Calu3 (cell line): ENCODE data around the gene SERAC1. TPM values are rescaled to one million over a fixed set of nuclear protein-coding genes. Genes with fewer than 3 reads are reported as not detected.

Experiments
- BruUV-seq: library from RNA; stranded (reverse); fragments of 400-500 nt; replicated peaks from 2 replicates; lab custom pipeline; 2021; lab: Mats Ljungman, UMichigan
- CTCF ChIA-PET: fragments of 300-600 bp; sonication (Branson Sonifier 250); formaldehyde crosslinking; loops from one replicate; lab custom pipeline; 2022; ENCODE audit warnings: antibody characterized with exemption; lab: Charles Lee
- DNase-seq: peaks from one replicate; pipeline ENCODE4 v3.0.0; 2022
- H3K27ac Mint-ChIP-seq: one replicate; pipeline ENCODE4 v1.8.0; 2022; ENCODE audit warnings: mixed read lengths; ENCODE audit not compliant: unreplicated experiment
- H3K27me3 Mint-ChIP-seq: one replicate; pipeline ENCODE4 v1.8.0; 2022; ENCODE audit warnings: mixed read lengths; ENCODE audit not compliant: unreplicated experiment
- H3K36me3 Mint-ChIP-seq: one replicate; pipeline ENCODE4 v1.8.0; 2022; ENCODE audit warnings: mild to moderate bottlenecking, moderate library complexity, mixed read lengths; ENCODE audit not compliant: insufficient read depth, unreplicated experiment
- H3K4me1 Mint-ChIP-seq: one replicate; pipeline ENCODE4 v1.8.0; 2022; ENCODE audit warnings: mild to moderate bottlenecking, low read depth, mixed read lengths; ENCODE audit not compliant: unreplicated experiment
- H3K4me3 Mint-ChIP-seq: one replicate; pipeline ENCODE4 v1.8.0; 2022; ENCODE audit warnings: mild to moderate bottlenecking, low read depth, moderate library complexity, mixed read lengths; ENCODE audit not compliant: unreplicated experiment
- H3K9me3 Mint-ChIP-seq: one replicate; pipeline ENCODE4 v1.8.0; 2022; ENCODE audit warnings: low read depth, mixed read lengths; ENCODE audit not compliant: unreplicated experiment
- CTCF ChIP-seq: fragments of 200-600 bp; IDR thresholded peaks from one replicate; pipeline ENCODE4 v1.8.0; 2022; ENCODE audit warnings: antibody characterized with exemption; ENCODE audit not compliant: unreplicated experiment
- intact Hi-C: fragments of 100-400 bp; cut with micrococcal nuclease; formaldehyde crosslinking; loops from one replicate; pipeline ENCODE4 v1.10.0; 2022; ENCODE audit not compliant: unreplicated experiment
- total RNA-seq: library from RNA; stranded (reverse); gene quantifications from 2 replicates; pipeline ENCODE4 v1.2.3, GENCODE V29; 2022

SERAC1 gene
- total RNA-seq, 1 experiment from 2014 or later, result 5.5 TPM

- Mint-ChIP-seq H3K9me3 (no peaks in the 10 kb centered on the region), H3K27ac (no peak overlapping the region), H3K27me3 (no peaks in the 10 kb centered on the region), H3K4me1 (no peaks in the 10 kb centered on the region), H3K4me3 (no peak overlapping the region), H3K36me3 (peaks cover 44% of the 10 kb centered on the region)
- DNase-seq, result no peak
- TF ChIP-seq CTCF, result no peak
- CTCF ChIA-PET, result interaction anchor here (0.6 kb wide), 2 partner anchors 13 to 92 kb away, joined by 3 read pairs; no protein-coding TSS in a partner anchor
- BruUV-seq, result no TSS peak
- intact Hi-C loops, result no loop called here
Measured at GRCh38 chr6:158081657-158081935, 86.5 kb downstream of the SERAC1 start.

GRCh38 chr6:158080849-158081656 is 87.0 kb downstream of the SERAC1 start:
- TF ChIP-seq CTCF, result no peak
- no TSS peak for BruUV-seq
- intact Hi-C loops, result no loop called here
- H3K27ac Mint-ChIP-seq, result no peak overlapping the region
- DNase-seq, result no peak
- H3K4me1 Mint-ChIP-seq, result no peaks in the 10 kb centered on the region
- CTCF ChIA-PET, result interaction anchor here (0.6 kb wide), 2 partner anchors 12 to 92 kb away, joined by 3 read pairs; no protein-coding TSS in a partner anchor
- H3K9me3 Mint-ChIP-seq, result no peaks in the 10 kb centered on the region
- H3K4me3 Mint-ChIP-seq, result no peak overlapping the region
- peaks cover 46% of the 10 kb centered on the region for H3K36me3 Mint-ChIP-seq
- H3K27me3 Mint-ChIP-seq, result no peaks in the 10 kb centered on the region

GRCh38 chr6:158078320-158078719 is 89.7 kb downstream of the SERAC1 start:
- Mint-ChIP-seq H3K27ac (no peak overlapping the region), H3K36me3 (peaks cover 47% of the 10 kb centered on the region), H3K9me3 (no peaks in the 10 kb centered on the region), H3K4me3 (no peak overlapping the region), H3K4me1 (no peaks in the 10 kb centered on the region), H3K27me3 (no peaks in the 10 kb centered on the region)
- BruUV-seq, result no TSS peak
- TF ChIP-seq CTCF, result no peak
- intact Hi-C loops, result no loop called here
- no peak for DNase-seq
- CTCF ChIA-PET, result no interaction called here

GRCh38 chr6:158077676-158078075 is 90.4 kb downstream of the SERAC1 start:
- CTCF ChIA-PET, result no interaction called here
- Mint-ChIP-seq H3K27ac (no peak overlapping the region), H3K4me1 (no peaks in the 10 kb centered on the region), H3K36me3 (peaks cover 47% of the 10 kb centered on the region), H3K4me3 (no peak overlapping the region), H3K9me3 (no peaks in the 10 kb centered on the region), H3K27me3 (no peaks in the 10 kb centered on the region)
- no TSS peak for BruUV-seq
- no peak for DNase-seq
- intact Hi-C loops, result no loop called here
- TF ChIP-seq CTCF, result no peak
